Measurements from ENCODE around the gene ACVR1. TPM values are rescaled to one million over a fixed set of nuclear protein-coding genes. Genes with fewer than 3 reads are reported as not detected.

Gene ACVR1
- 10 to 100 TPM; 21.8 to 27.5 (median 25.8) TPM for polyA plus RNA-seq (ENCODE audit: insufficient read length in 3 of 3)
- long read RNA-seq, donor 1, transcript ACVR1-207 (11 exons, 2,861 nt), result major isoform, 5 of 5 reads
- long read RNA-seq, donor 1, partial matches to known transcripts, result 0 of 5 reads
- long read RNA-seq, donor 1, other reads (novel, unspliced or antisense), result 0 of 5 reads
- long read RNA-seq, donor 2, partial matches to known transcripts, result 0 of 4 reads
- long read RNA-seq, donor 2, other reads (novel, unspliced or antisense), result 0 of 4 reads
- long read RNA-seq, donor 3, transcript ACVR1-207 (11 exons, 2,861 nt), result major isoform, 5 of 5 reads
- long read RNA-seq, donor 3, partial matches to known transcripts, result 0 of 5 reads
- long read RNA-seq, donor 3, other reads (novel, unspliced or antisense), result 0 of 5 reads
- long read RNA-seq, donor 4, partial matches to known transcripts, result 0 of 2 reads
- long read RNA-seq, donor 4, other reads (novel, unspliced or antisense), result 0 of 2 reads
- long read RNA-seq, donor 5, result 0 reads
- long read RNA-seq, donor 6, partial matches to known transcripts, result 0 of 3 reads
- long read RNA-seq, donor 6, other reads (novel, unspliced or antisense), result 0 of 3 reads
- long read RNA-seq, donor 7, partial matches to known transcripts, result 0 of 4 reads
- long read RNA-seq, donor 7, other reads (novel, unspliced or antisense), result 0 of 4 reads
- long read RNA-seq, donor 8, partial matches to known transcripts, result 0 of 3 reads
- long read RNA-seq, donor 8, other reads (novel, unspliced or antisense), result 0 of 3 reads
- long read RNA-seq, donor 9, partial matches to known transcripts, result 0 of 2 reads
- long read RNA-seq, donor 9, other reads (novel, unspliced or antisense), result 0 of 2 reads
- long read RNA-seq, donor 10, partial matches to known transcripts, result 0 of 2 reads
- long read RNA-seq, donor 10, other reads (novel, unspliced or antisense), result 0 of 2 reads
- long read RNA-seq, donor 11, partial matches to known transcripts, result 0 of 3 reads
- long read RNA-seq, donor 11, other reads (novel, unspliced or antisense), result 0 of 3 reads
- long read RNA-seq, donor 12, partial matches to known transcripts, result 0 of 4 reads
- long read RNA-seq, donor 12, other reads (novel, unspliced or antisense), result 0 of 4 reads
- long read RNA-seq, donor 13, partial matches to known transcripts, result 0 of 2 reads
- long read RNA-seq, donor 13, other reads (novel, unspliced or antisense), result 0 of 2 reads
- long read RNA-seq, donor 14, result 0 reads
- long read RNA-seq, donor 15, partial matches to known transcripts, result 0 of 4 reads
- long read RNA-seq, donor 15, other reads (novel, unspliced or antisense), result 0 of 4 reads
- long read RNA-seq, donor 16, transcript ACVR1-207 (11 exons, 2,861 nt), result major isoform, 5 of 5 reads
- long read RNA-seq, donor 16, partial matches to known transcripts, result 0 of 5 reads
- long read RNA-seq, donor 16, other reads (novel, unspliced or antisense), result 0 of 5 reads

GRCh38 chr2:157876066-157876785, at the start of gene ACVR1:
Gene ACVR1, minus strand, starts transcription at chr2:157876330. Its CDS starts 76,837 bp downstream, at chr2:157799493.
- DNase-seq, result peak; percentile 97

- DNase-seq, result no peak
Observed at GRCh38 chr2:157925071-157925470, 48.9 kb upstream of the ACVR1 start.

GRCh38 chr2:157923598-157924217, 47.6 kb upstream of the ACVR1 start:
- DNase-seq, result no peak

GRCh38 chr2:157922815-157923214, 46.7 kb upstream of the ACVR1 start:
- DNase-seq, result no peak

- DNase-seq, result no peak
Observed at GRCh38 chr2:157922336-157922735, 46.2 kb upstream of the ACVR1 start.

GRCh38 chr2:157920736-157921135, 44.6 kb upstream of the ACVR1 start:
- no peak for DNase-seq

GRCh38 chr2:157919181-157919580, 43.1 kb upstream of the ACVR1 start:
- no peak for DNase-seq

- DNase-seq, result no peak
Observed at GRCh38 chr2:157918319-157918718, 42.2 kb upstream of the ACVR1 start.

- no peak for DNase-seq
Observed at GRCh38 chr2:157911750-157912149, 35.6 kb upstream of the ACVR1 start.

GRCh38 chr2:157911246-157911645, 35.1 kb upstream of the ACVR1 start:
- DNase-seq, result no peak

- no peak for DNase-seq
Observed at GRCh38 chr2:157905092-157905491, 29.0 kb upstream of the ACVR1 start.

- DNase-seq, result no peak
Observed at GRCh38 chr2:157903626-157904025, 27.5 kb upstream of the ACVR1 start.

GRCh38 chr2:157903151-157903550, 27.0 kb upstream of the ACVR1 start:
- no peak for DNase-seq

- DNase-seq, result no peak
Observed at GRCh38 chr2:157902692-157903091, 26.6 kb upstream of the ACVR1 start.

- no peak for DNase-seq
Observed at GRCh38 chr2:157901325-157901724, 25.2 kb upstream of the ACVR1 start.

GRCh38 chr2:157900684-157901083, 24.6 kb upstream of the ACVR1 start:
- no peak for DNase-seq

- DNase-seq, result no peak
Observed at GRCh38 chr2:157900203-157900602, 24.1 kb upstream of the ACVR1 start.

- no peak for DNase-seq
Observed at GRCh38 chr2:157899125-157899839, 23.2 kb upstream of the ACVR1 start.

- DNase-seq, result no peak
Observed at GRCh38 chr2:157898591-157898996, 22.5 kb upstream of the ACVR1 start.
